Coronary artery (tissue), 2 donors: Measurements from ENCODE around the gene ERMP1.

ENCODE experiments used
- DNase-seq: peaks from one replicate; pipeline ENCODE4 v3.0.0-alpha.2; 2017; ENCODE audit warnings: low spot score
- H3K27ac ChIP-seq, 2 donors: fragments of 200-600 bp; sonication (generic); one replicate each; pipeline ENCODE4 v1.5.1; 2016 to 2019
- H3K4me3 ChIP-seq: fragments of 200-600 bp; sonication (generic); 2 replicates; pipeline ENCODE4 v1.5.1; 2016; ENCODE audit warnings: mild to moderate bottlenecking, moderate library complexity
- CTCF ChIP-seq: fragments of 200-600 bp; sonication (generic); IDR thresholded peaks from one replicate; pipeline ENCODE4 v1.5.1; 2019; ENCODE audit warnings: antibody characterized with exemption

The ERMP1 gene

GRCh38 chr9:5819174-5819573, 13.7 kb downstream of the ERMP1 start:
- H3K4me3 ChIP-seq: no peak overlapping the region
- no peak for TF ChIP-seq CTCF
- H3K27ac ChIP-seq: no peak overlapping the region
- DNase-seq: no peak

GRCh38 chr9:5818424-5819142, 14.3 kb downstream of the ERMP1 start:
- Histone ChIP-seq H3K27ac (no peak overlapping the region), H3K4me3 (no peak overlapping the region)
- DNase-seq: no peak
- TF ChIP-seq CTCF: no peak

- DNase-seq: no peak
- no peak overlapping the region for H3K4me3 ChIP-seq
- no peak for TF ChIP-seq CTCF
- H3K27ac ChIP-seq: no peak overlapping the region
These were observed 15.1 kb downstream of the ERMP1 start for GRCh38 chr9:5817862-5818261.

DNA sequence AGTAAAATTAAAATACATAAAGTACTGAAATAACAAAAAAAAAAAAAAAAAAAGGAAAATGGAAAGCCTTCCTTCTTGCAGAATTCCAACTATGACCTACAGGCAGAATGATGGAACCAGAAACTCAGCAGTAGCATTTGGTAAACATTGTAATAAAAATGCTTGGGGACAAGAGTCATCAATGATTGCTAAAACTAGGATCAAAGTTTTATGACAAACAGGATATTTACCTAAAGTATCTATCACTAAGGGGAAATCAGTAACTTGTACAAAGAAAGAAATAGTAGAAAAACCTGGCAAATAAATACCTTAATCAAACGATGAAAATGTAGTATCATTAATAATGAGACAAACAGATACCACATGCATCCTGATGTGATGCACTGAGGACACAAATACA, 17.5 kb downstream of the ERMP1 start:
- no peak for DNase-seq

DNA sequence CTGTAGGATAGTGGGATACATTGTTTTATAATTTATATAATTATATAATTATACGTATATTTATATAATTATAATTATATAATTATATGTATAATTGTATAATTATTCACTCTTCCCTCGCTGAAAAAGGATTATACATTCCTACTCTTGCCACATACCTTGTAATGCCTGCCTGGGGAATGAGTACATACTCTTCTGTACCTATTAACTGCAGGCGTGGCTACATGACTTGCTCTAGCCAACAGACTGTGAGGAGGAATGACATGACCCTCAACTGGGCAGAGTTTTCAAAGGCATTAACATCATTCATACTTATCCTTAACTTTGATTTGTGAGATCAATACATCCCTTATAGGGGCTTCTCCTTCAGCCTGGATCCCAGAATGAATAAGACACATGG, 19.1 kb downstream of the ERMP1 start:
- Histone ChIP-seq H3K4me3 (no peak overlapping the region), H3K27ac (no peak overlapping the region)
- no peak for TF ChIP-seq CTCF
- DNase-seq: no peak

More for the DNA sequence above, 17.5 kb downstream of the ERMP1 start:
- no peak overlapping the region for H3K4me3 ChIP-seq
- no peak for TF ChIP-seq CTCF
- H3K27ac ChIP-seq: no peak overlapping the region

GRCh38 chr9:5811751-5812150, 21.2 kb downstream of the ERMP1 start:
- no peak for TF ChIP-seq CTCF
- H3K4me3 ChIP-seq: no peak overlapping the region
- no peak for DNase-seq

DNA sequence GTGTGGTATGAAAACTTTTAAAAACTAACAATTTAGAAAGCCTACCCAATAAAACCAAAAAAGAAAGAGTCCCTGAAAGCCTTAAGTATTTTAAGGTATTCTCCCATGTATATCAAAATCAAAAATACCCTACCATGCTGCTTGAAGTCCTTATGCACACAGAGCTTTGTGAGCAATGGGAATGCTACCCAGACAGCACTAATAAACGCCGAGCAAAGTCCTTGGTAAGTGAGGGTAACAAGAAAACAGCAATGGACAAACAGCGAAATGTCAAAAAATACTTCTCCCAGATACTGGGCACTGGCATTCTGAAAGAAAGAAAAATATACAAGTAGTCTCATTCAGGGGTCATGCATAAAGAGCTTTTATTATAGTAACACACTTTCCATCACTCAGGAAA, 27.4 kb downstream of the ERMP1 start:
- no peak overlapping the region for H3K4me3 ChIP-seq
- DNase-seq: no peak
- TF ChIP-seq CTCF: no peak
- H3K27ac ChIP-seq: no peak overlapping the region

More at GRCh38 chr9:5811751-5812150, 21.2 kb downstream of the ERMP1 start:
- H3K27ac ChIP-seq: no peak overlapping the region
